Neutrophil (primary cell): ENCODE data around the gene MMP24OS.

Source experiments
- H3K27ac ChIP-seq: fragments of 200-600 bp; sonication (generic); 2 replicates; pipeline ENCODE4 v1.5.1; 2016; ENCODE audit warnings: mild to moderate bottlenecking, moderate library complexity
- H3K27me3 ChIP-seq: fragments of 200-600 bp; sonication (generic); 2 replicates; pipeline ENCODE4 v1.6.0; 2016; ENCODE audit warnings: mild to moderate bottlenecking
- H3K36me3 ChIP-seq: fragments of 200-600 bp; sonication (generic); 2 replicates; pipeline ENCODE4 v1.5.1; 2017
- H3K4me1 ChIP-seq, 2 experiments: fragments of 200-600 bp in 1 of 2; sonication (generic) in 1 of 2; 1 replicate in 1 of 2; 2 replicates in 1 of 2; pipeline versions ENCODE4 v1.5.1 to v1.6.1; 2013 to 2016; ENCODE audit warnings: low read depth in 1 of 2, low read length in 1 of 2, mild to moderate bottlenecking in 1 of 2, moderate library complexity in 1 of 2; ENCODE audit not compliant: control insufficient read depth in 1 of 2, insufficient read depth in 1 of 2
- H3K4me3 ChIP-seq, 2 experiments: fragments of 200-600 bp in 1 of 2; sonication (generic) in 1 of 2; 1 replicate in 1 of 2; 2 replicates in 1 of 2; pipeline ENCODE4 v1.5.1; 2013 to 2016; ENCODE audit warnings: low read depth in 1 of 2, low read length in 1 of 2, mild to moderate bottlenecking in 1 of 2, moderate library complexity in 1 of 2
- H3K9me3 ChIP-seq: fragments of 200-600 bp; sonication (generic); 2 replicates; pipeline ENCODE4 v1.5.1; 2016
- CTCF ChIP-seq: fragments of 200-600 bp; sonication (generic); IDR thresholded peaks from 2 replicates; pipeline ENCODE4 v1.5.1; 2016; ENCODE audit warnings: antibody characterized with exemption

MMP24OS gene

DNA sequence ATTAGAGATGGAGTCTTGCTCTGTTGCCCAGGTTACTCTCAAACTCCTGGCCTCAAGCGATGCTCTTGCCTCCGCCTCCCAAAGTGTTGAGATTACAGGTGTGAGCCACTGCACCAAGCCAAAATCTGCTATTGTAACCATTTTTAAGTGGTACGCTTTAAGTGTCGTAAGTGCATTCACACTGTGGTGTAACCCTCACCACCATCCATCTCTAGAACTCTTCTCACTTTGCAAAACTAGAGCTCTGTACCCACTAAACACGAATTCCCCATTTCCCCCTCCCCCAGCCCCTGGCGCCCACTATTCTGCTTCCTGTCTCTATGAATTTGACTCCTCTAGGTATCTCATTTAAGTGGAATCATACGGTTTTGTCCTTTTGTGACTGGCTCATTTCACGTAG lies 17.1 kb upstream of the MMP24OS start:
- Histone ChIP-seq H3K27ac (no peak overlapping the region), H3K9me3 (no peaks in the 10 kb centered on the region), H3K4me3 (no peak overlapping the region), H3K27me3 (no peaks in the 10 kb centered on the region), H3K4me1 (peaks cover 0 to 4% of the 10 kb centered on the region in 2 experiments), H3K36me3 (no peaks in the 10 kb centered on the region)
- TF ChIP-seq CTCF = no peak

DNA sequence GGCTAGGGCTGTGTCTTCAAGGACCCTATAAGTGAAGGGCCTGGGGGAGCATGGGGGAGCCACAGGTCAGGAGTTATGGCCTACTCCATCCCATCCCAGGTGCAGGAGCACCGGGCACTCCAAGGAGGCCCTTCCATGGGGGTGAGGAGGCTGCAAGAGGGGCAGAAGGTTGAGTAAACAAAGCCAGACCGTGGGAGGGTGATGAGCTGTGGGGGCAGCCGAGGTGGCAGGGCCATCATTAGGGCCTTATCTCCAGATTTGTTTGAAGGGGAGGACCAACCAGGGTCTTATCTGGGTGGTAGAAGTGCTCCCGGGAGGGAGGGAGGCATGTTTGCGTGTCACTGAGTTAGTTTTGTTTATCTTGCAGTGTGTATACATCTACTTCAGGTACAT lies 16.4 kb upstream of the MMP24OS start:
- Histone ChIP-seq H3K4me1 (peaks cover 0 to 4% of the 10 kb centered on the region in 2 experiments), H3K9me3 (no peaks in the 10 kb centered on the region), H3K27ac (no peak overlapping the region), H3K36me3 (no peaks in the 10 kb centered on the region), H3K27me3 (no peaks in the 10 kb centered on the region), H3K4me3 (no peak overlapping the region)
- no peak for TF ChIP-seq CTCF

DNA sequence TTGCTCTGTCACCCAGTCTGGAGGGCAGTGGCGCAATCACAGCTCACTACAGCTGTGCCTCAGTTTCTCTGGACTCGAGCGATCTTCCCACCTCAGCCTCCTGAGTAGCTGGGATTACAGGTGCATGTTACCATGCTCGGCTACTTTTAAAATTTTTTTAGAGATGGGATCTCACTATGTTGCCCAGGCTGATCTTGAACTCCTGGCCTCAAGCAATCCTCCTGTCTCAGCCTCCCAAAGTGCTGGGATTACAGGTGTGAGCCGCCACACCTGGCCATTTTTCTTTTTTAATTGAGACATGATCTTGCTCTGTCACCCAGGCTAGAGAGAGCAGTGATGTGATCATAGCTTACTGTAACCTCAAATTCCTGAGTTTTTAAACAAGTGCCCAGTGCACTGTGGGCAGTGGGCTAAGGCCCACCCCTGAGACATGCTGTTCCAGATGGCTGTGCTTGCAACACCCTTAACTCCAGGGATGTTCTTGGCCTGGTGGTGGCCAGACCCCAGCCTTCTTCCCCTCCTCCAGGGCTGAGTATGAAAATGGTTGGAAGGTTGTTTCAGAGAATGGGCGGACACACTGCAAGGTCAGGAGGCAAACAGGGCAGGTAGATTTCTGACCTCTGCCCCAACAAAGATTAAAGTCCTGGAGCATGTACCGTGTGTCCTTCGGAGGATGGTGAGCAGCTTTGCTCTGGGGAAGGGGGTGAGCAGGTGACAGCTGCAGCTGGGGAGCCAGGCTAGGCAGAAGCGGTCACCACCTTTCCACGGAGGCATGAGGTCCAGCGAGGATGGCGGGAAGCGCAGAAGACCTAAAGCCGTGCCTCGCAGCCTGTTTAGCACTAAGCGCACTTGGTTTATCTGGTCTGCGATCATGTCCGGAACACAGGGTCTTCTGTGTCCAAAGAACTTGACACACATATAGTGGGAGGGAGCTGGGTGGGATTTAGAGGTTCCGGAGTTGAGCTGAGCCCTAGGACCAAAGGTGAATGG lies 15.7 kb upstream of the MMP24OS start:
- no peaks in the 10 kb centered on the region for H3K36me3 ChIP-seq
- H3K4me3 ChIP-seq = no peak overlapping the region
- TF ChIP-seq CTCF = no peak
- no peaks in the 10 kb centered on the region for H3K27me3 ChIP-seq
- H3K4me1 ChIP-seq = no peaks in the 10 kb centered on the region
- H3K27ac ChIP-seq = no peak overlapping the region
- no peaks in the 10 kb centered on the region for H3K9me3 ChIP-seq

- Histone ChIP-seq H3K4me3 (no peak overlapping the region), H3K4me1 (no peaks in the 10 kb centered on the region), H3K27me3 (no peaks in the 10 kb centered on the region), H3K27ac (no peak overlapping the region), H3K9me3 (no peaks in the 10 kb centered on the region), H3K36me3 (no peaks in the 10 kb centered on the region)
- no peak for TF ChIP-seq CTCF
Measured at GRCh38 chr20:35292504-35293285, 14.8 kb upstream of the MMP24OS start.

- no peaks in the 10 kb centered on the region for H3K9me3 ChIP-seq
- no peak for TF ChIP-seq CTCF
- H3K4me3 ChIP-seq = no peak within 1 kb of the TSS
- no peak within 1 kb of the TSS for H3K27ac ChIP-seq
- no peaks in the 10 kb centered on the region for H3K36me3 ChIP-seq
- H3K27me3 ChIP-seq = no peaks in the 10 kb centered on the region
- no peaks in the 10 kb centered on the region for H3K4me1 ChIP-seq
Measured at GRCh38 chr20:35291654-35292503, 14.0 kb upstream of the MMP24OS start, which contains the start of gene FAM83C. Gene FAM83C (minus strand): TSS chr20:35292425. CDS start chr20:35292304, 121 bp downstream.
